NT2/D1 (cell line): Measurements from ENCODE around the gene TUBA4A.

Source experiments
- SUZ12 ChIP-seq: IDR thresholded peaks from 2 replicates; pipeline ENCODE4 v1.6.1; 2011; ENCODE audit not compliant: insufficient read length, insufficient read depth; ENCODE audit errors: extremely low read depth
- YY1 ChIP-seq: IDR thresholded peaks from 2 replicates; pipeline ENCODE4 v1.6.1; 2011; ENCODE audit not compliant: insufficient read length, insufficient read depth
- ZNF274 ChIP-seq: IDR thresholded peaks from 2 replicates; pipeline ENCODE4 v1.6.1; 2011; ENCODE audit warnings: mild to moderate bottlenecking, low read depth, low read length

DNA sequence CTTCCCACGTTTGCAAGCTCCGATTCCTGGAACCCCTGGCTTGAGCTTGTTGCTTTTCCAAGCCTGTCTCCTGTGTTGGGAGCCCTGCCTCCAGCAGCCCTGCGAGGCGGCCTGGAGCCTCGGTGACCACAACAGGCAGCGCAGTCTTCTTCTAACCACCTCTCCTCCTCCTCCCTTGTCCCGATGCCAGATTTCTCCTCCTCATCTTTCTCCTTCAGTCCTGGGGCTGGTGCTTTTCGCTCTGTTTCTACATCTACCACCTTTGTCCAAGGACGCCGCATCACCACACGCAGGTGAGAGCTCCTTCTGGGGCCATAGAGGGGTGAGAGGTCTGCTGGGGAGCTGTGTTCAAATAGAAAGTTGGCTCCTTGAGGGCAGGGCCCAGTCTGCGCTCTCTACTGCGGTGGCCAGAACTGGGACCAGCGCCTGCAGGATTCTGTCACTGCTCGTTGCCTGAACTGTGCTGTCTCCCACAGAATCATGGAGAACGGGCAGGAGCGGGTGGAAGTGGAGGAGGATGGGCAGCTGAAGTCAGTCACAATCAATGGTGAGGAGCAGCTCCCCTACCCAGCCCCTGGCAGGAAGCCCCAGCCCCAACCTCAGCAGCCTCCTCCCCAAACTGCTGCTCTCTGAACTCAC, 29.3 kb upstream of the TUBA4A start:
- no peak for TF ChIP-seq ZNF274
- no peak for TF ChIP-seq SUZ12
- no peak for TF ChIP-seq YY1
